Progenitor cell of endocrine pancreas (in vitro differentiated cells): ENCODE data around the gene CGREF1. TPM values are rescaled to one million over a fixed set of nuclear protein-coding genes. Genes with fewer than 3 reads are reported as not detected.

Experiments used
- DNase-seq: peaks from one replicate; pipeline ENCODE4 v3.0.0; 2021; ENCODE audit warnings: low spot score; ENCODE audit not compliant: unreplicated experiment
- H3K27ac Mint-ChIP-seq: 2 replicates; pipeline ENCODE4 v1.8.0; 2021; ENCODE audit warnings: mild to moderate bottlenecking, moderate library complexity, mixed read lengths
- H3K27me3 Mint-ChIP-seq: 2 replicates; pipeline ENCODE4 v1.8.0; 2021; ENCODE audit warnings: mixed read lengths
- H3K36me3 Mint-ChIP-seq: 2 replicates; pipeline ENCODE4 v1.8.0; 2022; ENCODE audit warnings: mixed read lengths; ENCODE audit not compliant: insufficient read depth
- H3K4me1 Mint-ChIP-seq: 2 replicates; pipeline ENCODE4 v1.8.0; 2021; ENCODE audit warnings: low read depth, mixed read lengths
- H3K4me3 Mint-ChIP-seq: 2 replicates; pipeline ENCODE4 v1.8.0; 2021; ENCODE audit warnings: low read depth, mild to moderate bottlenecking, moderate library complexity, mixed read lengths
- H3K9me3 Mint-ChIP-seq: 2 replicates; pipeline ENCODE4 v1.8.0; 2021; ENCODE audit warnings: low read depth, mixed read lengths
- CTCF ChIP-seq: fragments of 200-600 bp; sonication (generic); IDR thresholded peaks from one replicate; pipeline ENCODE4 v1.5.0; 2021; ENCODE audit warnings: antibody characterized with exemption, mild to moderate bottlenecking; ENCODE audit not compliant: unreplicated experiment
- total RNA-seq: library from RNA; stranded (reverse); gene quantifications from 2 replicates; pipeline ENCODE4 v1.2.1, GENCODE V29; 2021

CGREF1 gene
- total RNA-seq, 1 donor from 2014 or later = 0.31 TPM

GRCh38 chr2:27085062-27085672 is 33.8 kb downstream of the CGREF1 start:
- Mint-ChIP-seq H3K27me3 (peaks cover 30% of the 10 kb centered on the region), H3K4me3 (peak overlapping the region; percentile 58), H3K9me3 (no peaks in the 10 kb centered on the region), H3K36me3 (no peaks in the 10 kb centered on the region), H3K4me1 (peaks cover 13% of the 10 kb centered on the region), H3K27ac (no peak overlapping the region)
- DNase-seq = no peak
- TF ChIP-seq CTCF = peak; percentile 30

GRCh38 chr2:27084297-27085061 is 34.4 kb downstream of the CGREF1 start:
- Mint-ChIP-seq H3K4me1 (peaks cover 13% of the 10 kb centered on the region), H3K27ac (no peak overlapping the region), H3K27me3 (peaks cover 30% of the 10 kb centered on the region), H3K4me3 (no peak overlapping the region), H3K9me3 (no peaks in the 10 kb centered on the region), H3K36me3 (no peaks in the 10 kb centered on the region)
- DNase-seq = no peak
- TF ChIP-seq CTCF = no peak

- Mint-ChIP-seq H3K36me3 (no peaks in the 10 kb centered on the region), H3K4me3 (no peak overlapping the region), H3K9me3 (no peaks in the 10 kb centered on the region), H3K4me1 (peaks cover 13% of the 10 kb centered on the region), H3K27me3 (peaks cover 28% of the 10 kb centered on the region), H3K27ac (no peak overlapping the region)
- no peak for TF ChIP-seq CTCF
- no peak for DNase-seq
Observed at GRCh38 chr2:27083410-27084296, 35.3 kb downstream of the CGREF1 start.

- Mint-ChIP-seq H3K27me3 (peaks cover 26% of the 10 kb centered on the region), H3K4me1 (peaks cover 13% of the 10 kb centered on the region), H3K27ac (no peak overlapping the region), H3K4me3 (no peak overlapping the region), H3K36me3 (no peaks in the 10 kb centered on the region), H3K9me3 (no peaks in the 10 kb centered on the region)
- DNase-seq = no peak
- no peak for TF ChIP-seq CTCF
Observed at GRCh38 chr2:27082773-27083409, 36.0 kb downstream of the CGREF1 start.
